Spleen (tissue), 7 donors: ENCODE results near the gene MEAK7.

Experiments
- POLR2A ChIP-seq, 3 donors: fragments of 450-650 bp; IDR thresholded peaks; one replicate each; pipeline ENCODE4 v1.5.1; 2017; ENCODE audit warnings: antibody characterized with exemption in 3 of 3, mild to moderate bottlenecking in 1 of 3
- TF ChIP-seq, protein P1 (sequence below), 11 experiments: fragments of 200-600 bp in 7 of 11; fragments of 450-650 bp in 4 of 11; sonication (generic) in 4 of 11; IDR thresholded peaks in 8 of 11; conservative IDR thresholded peaks in 3 of 11; 1 replicate in 7 of 11; 2 replicates in 4 of 11; pipeline versions ENCODE4 v1.4.0 to v1.8.0; 2016 to 2021; ENCODE audit warnings: antibody characterized with exemption in 11 of 11, inconsistent platforms in 4 of 11, mild to moderate bottlenecking in 1 of 11
- donor health status: DM: no; HTN: no; CAD: no; lungs with moderate emphysema.
- donor health status: DM: no; HTN: no; CAD: no.
- donor health status: DM: no; HTN: no; CAD: no.

DNA sequence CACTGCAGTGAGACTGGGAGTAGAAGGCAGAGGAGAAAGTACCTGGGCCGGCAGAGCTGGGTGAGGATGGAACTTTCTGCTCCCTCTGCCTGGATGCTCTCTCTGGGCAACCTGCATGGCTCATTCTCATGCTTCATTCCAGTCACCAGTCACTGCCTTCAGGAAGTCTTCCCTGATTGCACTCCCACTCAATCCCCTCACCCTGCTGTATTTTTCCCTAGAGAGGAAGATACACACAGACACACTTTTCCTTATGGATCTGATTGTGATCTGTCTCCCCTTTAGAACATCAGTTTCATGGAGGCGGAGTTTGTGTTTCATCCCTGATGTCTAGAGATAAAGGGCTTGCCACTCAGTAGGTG lies 44.9 kb downstream of the MEAK7 start:
- TF ChIP-seq, protein P1, sequence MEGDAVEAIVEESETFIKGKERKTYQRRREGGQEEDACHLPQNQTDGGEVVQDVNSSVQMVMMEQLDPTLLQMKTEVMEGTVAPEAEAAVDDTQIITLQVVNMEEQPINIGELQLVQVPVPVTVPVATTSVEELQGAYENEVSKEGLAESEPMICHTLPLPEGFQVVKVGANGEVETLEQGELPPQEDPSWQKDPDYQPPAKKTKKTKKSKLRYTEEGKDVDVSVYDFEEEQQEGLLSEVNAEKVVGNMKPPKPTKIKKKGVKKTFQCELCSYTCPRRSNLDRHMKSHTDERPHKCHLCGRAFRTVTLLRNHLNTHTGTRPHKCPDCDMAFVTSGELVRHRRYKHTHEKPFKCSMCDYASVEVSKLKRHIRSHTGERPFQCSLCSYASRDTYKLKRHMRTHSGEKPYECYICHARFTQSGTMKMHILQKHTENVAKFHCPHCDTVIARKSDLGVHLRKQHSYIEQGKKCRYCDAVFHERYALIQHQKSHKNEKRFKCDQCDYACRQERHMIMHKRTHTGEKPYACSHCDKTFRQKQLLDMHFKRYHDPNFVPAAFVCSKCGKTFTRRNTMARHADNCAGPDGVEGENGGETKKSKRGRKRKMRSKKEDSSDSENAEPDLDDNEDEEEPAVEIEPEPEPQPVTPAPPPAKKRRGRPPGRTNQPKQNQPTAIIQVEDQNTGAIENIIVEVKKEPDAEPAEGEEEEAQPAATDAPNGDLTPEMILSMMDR (IDR thresholded peaks at IDR 0.05 in 8 of 11, conservative IDR thresholded peaks at IDR 0.05 in 3 of 11): no peak
- no peak for TF ChIP-seq POLR2A (IDR thresholded peaks at IDR 0.05)
